IMR-90 (cell line): ENCODE results near the gene MREG.

Experiments
- MAFK ChIP-seq: IDR thresholded peaks from 2 replicates; pipeline ENCODE4 v1.6.1; 2012; ENCODE audit warnings: low read depth, low read length, improper control_type of control experiment
- TF ChIP-seq, protein P1 (sequence below): fragments of 150-350 bp; IDR thresholded peaks from 2 replicates; pipeline ENCODE4 v1.6.1; 2017; ENCODE audit warnings: mild to moderate bottlenecking, antibody characterized with exemption, low read length, low read depth

GRCh38 chr2:216006164-216006663 lies 7.1 kb downstream of the MREG start:
- no peak for TF ChIP-seq MAFK
- TF ChIP-seq, protein P1, sequence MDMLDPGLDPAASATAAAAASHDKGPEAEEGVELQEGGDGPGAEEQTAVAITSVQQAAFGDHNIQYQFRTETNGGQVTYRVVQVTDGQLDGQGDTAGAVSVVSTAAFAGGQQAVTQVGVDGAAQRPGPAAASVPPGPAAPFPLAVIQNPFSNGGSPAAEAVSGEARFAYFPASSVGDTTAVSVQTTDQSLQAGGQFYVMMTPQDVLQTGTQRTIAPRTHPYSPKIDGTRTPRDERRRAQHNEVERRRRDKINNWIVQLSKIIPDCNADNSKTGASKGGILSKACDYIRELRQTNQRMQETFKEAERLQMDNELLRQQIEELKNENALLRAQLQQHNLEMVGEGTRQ: no peak
